Muscle of back (tissue), 11 donors: Measurements from ENCODE around the gene TTC13. TPM values are rescaled to one million over a fixed set of nuclear protein-coding genes. Genes with fewer than 3 reads are reported as not detected.

Experiments
- DNase-seq, 3 donors: peaks; one replicate each; pipeline versions ENCODE4 v3.0.0 to v3.0.0-alpha.2; 2013
- polyA plus RNA-seq, 10 donors: library from polyadenylated mRNA; unstranded; fragments of 120-200 nt; gene quantifications; one replicate each; pipeline ENCODE4 v1.2.1, GENCODE V29; 2013; ENCODE audit not compliant: insufficient read length in 10 of 10

TTC13 gene
- polyA plus RNA-seq, 10 donors, result 11.5 to 24.8 (median 18.8) TPM

DNA sequence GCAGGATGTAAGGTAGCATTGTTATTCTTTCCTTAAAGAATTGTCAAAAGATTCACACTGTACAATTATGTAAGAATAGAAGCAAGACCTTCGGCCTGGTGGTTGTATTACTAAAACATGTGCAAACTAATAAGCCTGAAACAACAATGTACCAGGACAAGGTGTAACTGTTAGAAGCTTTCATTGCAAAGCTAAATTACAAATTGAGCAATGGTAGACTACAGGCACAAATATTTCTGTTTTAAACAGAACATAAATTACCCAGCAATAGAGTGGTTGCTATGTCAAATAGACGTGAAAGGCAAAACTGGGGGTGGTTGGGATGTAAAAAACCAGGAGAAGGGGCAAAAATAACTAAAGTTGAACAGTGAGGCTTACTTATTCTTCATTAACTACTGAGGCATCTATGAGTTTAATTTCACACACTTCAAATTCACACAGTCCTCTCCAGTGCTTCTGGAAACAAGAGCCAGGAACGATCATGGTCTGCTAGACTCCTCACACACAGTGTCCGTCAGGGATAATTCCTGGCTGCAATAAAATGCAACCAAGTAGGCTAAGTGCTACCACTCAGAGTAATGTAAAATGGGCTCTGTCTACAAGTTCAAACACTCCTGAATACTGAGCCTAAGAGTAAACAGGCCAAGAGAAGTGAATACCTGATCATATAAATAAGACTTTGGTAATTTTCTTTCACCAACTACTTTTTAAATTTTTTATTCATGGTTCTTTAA is 71.0 kb downstream of the TTC13 start:
- DNase-seq, result no peak

DNA sequence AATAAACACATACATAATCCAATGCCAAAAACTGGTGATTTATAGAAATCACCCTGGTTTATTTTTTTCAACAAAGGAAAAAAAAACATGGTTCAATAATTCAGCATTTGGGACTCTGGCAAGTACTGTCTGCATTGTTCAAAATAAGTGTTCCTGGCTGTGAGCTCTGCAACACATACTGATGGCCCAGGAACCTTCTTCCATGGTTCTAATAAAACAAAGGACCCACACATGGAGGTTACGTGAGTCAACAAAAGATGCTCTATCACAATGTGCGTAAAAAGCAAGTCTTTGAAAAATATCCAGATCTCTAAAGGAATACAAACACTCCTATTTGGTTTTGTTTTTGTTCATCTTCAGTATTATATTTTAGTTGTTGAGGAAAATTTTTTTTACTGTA is 72.4 kb downstream of the TTC13 start:
- no peak for DNase-seq

DNA sequence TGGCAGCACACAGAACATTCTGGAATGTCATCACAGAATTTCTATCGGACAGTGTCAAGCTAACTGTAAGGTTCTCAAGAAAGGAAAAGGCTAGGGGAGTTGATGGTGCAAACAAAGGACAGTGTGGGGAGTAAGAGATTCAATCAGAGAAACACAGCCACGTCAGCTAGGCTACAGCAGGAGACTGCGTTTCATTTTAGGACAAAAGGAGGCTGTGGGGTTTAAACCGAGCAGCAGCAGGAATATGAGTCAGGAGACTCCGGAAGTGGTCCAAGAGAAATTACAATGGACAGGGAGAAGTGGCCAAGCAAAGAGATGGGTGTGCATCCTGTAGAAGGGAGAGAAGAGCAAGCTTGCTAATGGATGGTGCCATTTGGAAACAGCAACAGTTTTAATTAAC is 72.9 kb downstream of the TTC13 start:
- no peak for DNase-seq

DNA sequence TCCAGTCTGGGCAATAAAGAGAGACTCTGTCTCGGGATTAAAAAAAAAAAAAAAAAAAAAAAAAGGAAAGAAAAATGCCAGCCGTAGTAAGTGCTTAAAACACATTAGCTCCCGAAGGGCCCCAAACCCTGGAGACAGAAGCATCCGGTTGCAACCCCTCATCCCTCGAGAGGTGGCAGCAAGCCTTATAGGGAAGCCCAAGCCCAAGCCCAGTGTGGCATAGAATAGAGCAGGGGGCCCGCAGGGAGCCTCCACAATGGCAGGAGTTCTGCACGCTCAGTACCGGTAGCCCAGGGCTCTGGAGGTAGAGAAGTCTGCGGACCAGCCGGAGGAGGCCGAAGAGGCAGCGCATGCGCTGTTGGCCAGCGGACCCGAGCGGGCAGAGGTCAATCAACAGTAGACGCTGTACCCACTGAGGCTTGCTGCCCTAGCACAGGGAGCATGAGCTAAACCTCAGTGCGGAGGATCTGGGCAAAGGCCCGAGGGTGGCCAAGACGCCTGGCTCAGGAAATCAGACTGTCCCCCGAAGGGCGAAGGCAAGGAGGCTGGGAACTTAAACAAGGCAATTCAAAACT is 76.2 kb downstream of the TTC13 start:
- DNase-seq, result no peak

DNA sequence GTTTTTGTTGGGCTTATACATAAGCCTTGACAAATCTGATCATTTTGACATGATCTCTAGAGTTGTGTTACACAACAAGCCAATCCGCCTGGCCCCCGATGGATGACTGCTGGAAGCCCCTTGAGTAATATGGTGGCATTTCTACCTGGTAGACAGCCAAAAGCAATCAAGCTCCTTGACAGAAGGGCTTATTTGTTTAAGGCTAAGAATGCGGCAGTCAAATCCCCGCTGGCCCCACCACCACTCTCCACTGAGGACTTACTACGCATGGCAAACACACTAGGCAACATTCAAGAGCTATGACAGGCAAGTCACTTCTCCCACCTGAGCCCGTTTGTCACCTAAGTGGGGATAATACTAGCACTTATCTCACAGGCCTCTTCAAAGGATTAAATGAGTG is 77.0 kb downstream of the TTC13 start:
- no peak for DNase-seq

DNA sequence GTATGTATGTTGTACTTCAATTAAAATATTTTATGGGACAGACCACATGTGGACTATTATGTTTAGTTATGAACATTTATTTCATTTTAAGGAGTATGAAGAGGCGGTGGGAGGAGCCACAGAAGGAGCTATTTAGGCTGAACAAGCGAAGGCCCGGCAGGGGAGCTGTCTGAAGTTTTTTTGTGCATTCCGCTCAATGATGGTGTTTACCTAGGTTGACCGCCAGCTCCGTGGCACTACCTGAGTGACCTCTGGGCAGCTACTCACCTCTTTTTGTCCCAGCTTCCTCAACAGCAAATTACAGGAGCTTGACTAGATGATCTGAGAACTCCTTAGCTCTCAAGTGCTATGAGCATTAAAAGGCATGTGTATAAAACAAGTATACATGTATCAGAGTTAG is 77.7 kb downstream of the TTC13 start:
- DNase-seq, result no peak

DNA sequence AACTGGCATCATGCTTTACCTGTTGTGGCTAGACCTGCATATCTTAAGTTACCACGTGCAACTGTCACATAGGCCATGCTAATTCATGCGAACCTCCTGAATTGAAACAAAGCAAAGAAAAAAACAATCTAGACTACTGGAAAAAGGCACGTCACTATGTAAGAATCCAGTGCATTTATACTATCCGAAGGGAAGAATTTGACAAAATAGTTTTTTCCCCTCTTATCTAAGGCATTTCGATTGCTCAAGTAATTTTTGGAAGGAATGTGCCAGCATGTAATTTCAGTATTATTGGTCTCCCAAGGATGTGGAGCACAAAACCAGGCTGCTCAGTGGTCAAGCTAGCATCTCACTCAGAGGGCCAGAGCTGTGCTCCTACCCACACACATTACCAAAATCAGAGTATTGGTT is 78.8 kb downstream of the TTC13 start:
- DNase-seq, result peak in 1 of 3 donors; percentile 14

DNA sequence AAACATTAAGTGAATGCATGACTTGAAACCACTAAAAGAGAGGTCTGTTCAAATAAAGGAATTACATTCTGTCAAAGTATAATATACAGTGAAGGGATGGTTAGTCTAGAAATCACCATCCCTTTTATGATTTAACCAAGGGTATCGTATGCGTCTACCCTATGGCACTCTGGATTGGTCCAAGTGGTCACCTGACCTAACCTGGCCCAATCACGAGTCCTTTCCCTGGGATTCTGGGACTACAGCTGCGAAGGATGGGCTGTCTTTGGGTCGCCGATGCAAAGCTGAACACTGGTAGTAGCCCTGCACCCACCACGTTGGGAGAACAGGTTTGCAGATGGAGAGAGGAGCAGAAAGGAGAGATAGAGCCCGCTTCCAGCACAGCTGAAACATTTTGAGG is 79.9 kb downstream of the TTC13 start:
- no peak for DNase-seq

DNA sequence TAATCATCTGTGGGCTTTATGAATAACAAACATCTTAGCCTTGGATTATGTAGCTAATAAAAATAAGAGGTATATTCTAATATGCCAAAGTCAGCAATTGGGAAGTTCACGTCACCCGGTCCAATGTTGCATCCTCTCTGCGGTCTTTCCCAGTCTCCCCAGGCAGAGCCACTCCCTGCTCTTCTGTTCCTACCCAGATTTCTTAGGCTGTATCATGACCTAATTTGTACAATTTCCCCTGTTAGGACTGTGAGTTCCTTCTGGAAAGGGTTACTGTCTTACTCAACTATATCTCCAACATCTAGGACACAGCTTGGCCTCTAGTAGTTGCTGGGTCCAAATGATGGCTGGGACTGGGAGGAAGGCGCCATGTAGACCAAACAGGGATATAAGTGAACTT is 80.5 kb downstream of the TTC13 start:
- DNase-seq, result no peak

DNA sequence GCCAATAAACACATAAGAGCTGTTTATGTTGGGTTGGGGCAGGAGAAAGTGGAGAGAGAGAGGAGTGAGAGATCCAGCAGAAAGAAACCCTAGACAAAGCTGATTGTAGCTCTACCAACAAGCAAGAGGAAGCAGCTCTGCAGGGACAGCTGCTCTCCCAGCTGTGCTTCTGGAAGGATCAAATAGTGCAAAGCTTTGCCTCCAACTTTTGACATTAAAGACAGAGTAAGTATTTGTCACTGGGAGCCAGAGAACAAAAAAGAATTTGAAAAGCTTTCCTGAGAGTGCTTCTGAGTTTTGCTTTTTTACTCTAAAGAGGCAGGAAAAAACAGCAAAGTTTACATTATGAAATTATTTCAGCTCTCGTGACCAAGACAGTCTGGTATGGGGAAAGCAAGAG is 81.9 kb downstream of the TTC13 start:
- DNase-seq, result peak; percentile 50 to 75 (median 54)

DNA sequence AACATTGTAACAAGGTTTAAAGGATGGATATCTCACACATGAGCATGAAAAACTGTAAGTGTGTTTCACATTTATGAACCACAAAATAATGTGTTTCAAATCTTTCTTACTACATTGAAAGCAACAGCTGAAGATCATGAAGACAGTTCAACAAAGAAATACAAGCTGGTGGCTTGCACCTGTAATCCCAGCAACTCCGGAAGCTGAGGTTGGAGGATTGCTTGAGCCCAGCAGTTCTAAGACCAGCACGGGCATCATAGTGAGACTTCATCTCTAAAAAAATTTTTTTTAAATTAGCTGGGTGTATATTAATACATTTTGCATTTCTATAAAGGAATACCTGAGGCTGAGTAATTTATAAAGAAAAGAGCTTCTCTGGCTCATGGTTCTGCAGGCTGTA is 83.2 kb downstream of the TTC13 start:
- no peak for DNase-seq

DNA sequence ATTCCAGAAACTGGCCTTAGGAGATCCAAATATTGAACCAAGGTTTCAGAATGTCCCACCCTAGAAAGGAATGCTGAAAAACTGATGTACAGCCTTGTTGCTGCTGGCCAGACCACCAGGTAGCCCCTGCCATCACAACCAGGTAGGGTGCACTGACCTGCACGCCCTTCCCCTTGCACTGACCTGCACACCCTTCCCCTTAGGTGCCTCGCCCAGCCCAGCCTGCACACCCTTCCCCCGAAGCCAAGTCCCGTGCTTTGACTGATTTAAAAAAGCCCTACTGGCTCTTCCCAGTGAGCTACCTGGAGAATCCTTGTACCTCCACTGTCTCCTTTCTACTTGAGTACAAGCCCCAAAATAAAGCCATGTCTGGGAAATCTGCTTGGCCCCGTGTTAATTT is 84.0 kb downstream of the TTC13 start:
- no peak for DNase-seq

DNA sequence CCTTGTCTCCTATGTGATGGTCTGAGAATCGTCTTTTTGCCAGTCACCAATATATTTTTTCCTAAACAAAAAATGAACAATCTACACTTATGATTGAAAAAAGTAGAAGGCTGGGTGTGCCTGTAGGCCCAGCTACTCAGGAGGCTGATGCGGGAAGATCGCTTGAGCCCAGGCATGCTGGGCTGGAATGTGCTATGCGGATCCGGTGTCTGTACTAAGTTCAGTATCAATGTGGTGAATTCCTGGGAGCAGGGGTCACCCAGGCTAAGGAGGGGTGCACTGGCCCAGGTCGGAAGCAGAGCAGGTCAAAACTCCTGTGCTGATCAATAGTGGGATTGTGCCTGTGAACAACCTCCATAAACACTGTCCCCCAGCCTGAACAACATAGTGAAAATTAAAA is 84.6 kb downstream of the TTC13 start:
- no peak for DNase-seq

DNA sequence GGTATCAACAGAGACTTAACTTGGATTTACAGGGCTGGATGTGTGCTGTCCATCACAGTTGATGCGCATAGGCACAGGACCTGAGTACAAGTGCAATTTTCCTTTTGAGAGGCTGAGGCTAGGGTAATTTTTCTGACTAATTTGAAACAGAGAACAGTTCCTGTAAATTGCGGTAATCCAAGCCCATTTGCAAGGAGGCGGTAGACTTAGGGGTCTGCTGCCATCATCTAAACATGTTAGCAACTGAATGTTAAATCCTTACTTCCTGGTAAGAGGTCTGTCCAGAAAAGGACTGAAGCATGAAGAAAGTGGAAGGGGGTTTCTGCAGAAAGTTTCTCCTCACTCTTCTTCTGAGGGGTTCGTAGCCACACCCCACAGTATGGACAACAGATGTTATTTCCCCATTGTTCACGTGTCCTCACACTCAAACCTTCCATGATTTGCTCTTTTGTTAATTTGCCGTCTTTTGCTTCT is 86.6 kb downstream of the TTC13 start:
- peak in 2 of 3 donors; percentile 13 to 26 for DNase-seq

DNA sequence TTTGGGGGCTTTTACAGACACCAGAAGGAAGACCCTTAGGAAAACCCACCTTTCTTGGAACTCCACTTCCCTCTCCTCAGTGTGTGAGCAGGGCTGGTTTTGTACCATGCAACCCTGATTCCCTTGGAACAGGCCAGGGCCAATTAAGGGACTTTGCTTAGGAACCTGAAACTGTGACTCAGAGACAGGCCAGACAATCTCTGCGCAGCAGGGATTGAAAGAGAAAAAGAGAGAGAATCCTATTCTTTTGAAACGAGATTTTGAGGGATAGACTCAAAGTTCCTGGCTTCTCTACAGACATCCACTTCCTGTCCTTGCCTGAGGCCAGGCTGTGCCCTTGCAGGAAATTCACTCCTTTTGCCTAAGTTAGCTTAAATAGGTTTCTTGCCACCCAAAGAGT is 87.2 kb downstream of the TTC13 start:
- no peak for DNase-seq

DNA sequence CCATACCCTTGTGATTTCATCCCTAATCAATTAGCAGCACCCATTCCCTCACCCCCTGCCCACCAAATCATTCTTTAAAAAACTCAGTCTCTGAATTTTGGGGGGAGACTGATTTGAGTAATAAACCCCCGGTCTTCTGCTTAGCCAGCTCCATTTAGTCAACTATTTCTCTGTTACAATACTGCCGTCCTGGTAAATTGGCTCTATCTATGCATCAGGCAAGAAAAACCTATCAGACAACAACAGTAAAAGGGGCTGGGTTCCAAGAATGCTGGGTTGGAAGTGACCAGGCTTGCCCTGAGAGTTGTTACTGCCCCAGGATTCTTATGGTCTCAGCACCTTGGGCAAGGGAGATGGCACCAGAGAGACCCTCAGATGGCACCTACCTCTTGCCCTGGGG is 94.0 kb downstream of the TTC13 start:
- no peak for DNase-seq

DNA sequence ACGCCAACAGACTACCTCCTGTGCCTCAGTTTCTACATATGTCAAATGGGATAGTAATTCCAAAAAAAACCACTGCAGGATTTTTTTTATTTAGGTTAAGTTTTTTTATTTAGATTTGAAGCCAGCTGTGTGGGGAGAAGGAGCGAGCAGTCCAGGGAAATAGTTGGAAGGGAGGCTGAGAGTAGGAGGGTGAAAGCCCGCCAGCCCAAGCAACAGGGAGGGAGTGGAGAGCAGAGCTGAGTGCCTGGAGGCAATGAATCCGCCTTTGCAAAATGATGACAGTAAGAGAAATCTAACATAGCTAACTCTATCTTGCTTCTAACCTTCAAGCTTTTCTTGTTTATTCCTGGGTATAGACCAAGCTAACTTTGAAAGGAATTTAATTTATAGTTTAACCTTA is 94.7 kb downstream of the TTC13 start:
- DNase-seq, result peak in 2 of 3 donors; percentile 58 to 77

DNA sequence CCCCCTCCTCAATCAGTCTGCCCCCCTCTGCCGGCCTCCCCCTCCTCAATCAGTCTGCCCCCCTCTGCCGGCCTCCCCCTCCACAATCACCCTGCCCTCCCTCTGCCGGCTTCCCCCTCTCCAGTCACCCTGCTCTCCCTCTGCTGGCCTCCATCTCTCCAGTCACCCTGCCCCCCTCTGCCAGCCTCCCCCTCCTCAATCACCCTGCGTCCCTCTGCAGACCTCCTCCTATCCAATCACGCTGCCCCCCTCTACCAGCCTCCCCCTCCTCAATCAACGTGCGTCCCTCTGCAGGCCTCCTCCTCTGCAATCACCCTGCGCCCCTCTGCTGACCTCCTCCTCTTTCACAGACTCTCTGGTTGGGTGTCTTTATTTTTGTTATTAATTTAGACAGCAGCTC is 98.9 kb downstream of the TTC13 start:
- no peak for DNase-seq

DNA sequence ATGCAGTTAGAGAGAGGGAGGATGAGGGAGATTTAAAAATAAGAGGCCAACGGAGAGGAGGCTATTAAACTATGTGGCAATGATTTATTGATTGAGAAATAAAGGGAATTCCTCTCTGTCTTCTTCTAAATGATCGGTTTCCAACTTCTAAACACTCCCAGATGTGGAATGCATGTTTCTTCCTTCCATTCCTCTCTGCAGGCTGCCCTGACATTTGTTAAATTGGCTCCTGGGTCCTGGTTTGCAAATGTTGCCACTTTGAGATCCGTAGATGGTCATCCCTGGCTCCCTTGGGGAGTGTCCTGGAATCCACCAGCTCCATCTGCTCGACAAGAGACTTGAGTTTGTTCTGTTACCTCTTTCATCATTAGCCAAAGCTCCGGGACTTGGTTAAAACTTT is 100.1 kb downstream of the TTC13 start:
- DNase-seq, result peak; percentile 48 to 92 (median 86)

DNA sequence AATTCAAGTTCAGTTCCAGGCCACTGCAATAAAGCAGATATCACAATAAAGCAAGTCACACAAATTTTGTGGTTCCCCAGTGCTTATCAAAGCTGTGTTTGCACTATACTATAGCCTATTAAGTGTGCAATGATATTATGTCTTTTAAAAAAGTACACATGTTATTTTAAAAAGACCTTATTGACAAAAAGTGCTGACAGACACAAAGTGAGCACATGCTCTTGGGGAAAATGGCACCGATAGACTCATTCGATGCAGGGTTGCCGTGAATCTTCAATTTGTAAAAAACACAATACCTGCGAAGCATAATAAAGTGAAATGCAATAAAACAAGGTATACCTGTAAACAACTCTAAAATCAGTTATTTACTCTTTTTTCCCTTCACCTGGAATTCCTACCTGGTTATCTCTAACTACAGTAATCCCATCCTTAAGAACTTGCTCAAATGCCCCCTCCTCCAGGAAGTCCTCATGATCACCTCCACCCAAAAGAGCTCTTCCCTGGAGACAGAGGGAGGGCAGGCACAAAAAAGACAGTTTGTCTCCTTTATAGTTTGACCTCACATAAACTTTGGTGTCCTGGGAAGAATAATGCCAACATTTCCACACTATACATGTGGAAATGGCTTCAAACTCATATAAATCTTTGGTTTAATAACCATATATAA is 100.6 kb downstream of the TTC13 start:
- no peak for DNase-seq

DNA sequence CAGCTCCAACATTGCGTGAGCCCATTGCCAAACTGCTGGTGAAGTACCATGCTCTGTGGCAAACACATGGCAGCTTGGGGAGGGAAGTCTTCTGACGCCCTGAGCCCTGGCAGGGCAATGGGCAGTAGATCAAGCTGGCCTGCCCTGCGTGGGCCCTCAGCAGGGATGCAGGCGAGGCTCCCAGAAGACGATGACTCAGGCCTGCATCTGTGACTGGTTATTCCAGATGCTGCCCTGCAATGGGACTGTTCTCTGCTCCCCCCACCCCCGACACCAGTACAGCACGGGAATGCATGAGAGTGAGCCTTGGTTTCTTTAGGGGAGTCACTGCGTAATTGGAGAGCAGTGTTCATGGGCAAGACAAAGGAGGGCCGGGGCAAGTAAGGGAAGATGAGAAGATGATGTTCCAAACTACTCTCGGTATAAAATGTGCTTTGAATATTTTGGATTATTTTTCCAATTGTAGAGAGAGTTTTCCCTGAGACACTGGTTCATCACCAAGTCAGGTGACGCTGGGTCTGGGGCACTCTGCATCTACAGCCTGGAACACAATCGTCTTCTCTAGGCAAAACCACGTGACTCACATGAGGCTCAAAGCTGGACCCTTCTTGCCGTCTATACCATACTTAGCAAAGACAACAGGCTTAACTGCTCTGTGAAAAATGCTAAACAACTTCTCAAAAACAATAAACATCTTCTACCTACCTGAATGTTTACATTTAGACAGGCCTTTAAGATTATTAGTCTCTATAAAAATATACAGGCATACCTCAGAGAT is 101.3 kb downstream of the TTC13 start:
- DNase-seq, result no peak

DNA sequence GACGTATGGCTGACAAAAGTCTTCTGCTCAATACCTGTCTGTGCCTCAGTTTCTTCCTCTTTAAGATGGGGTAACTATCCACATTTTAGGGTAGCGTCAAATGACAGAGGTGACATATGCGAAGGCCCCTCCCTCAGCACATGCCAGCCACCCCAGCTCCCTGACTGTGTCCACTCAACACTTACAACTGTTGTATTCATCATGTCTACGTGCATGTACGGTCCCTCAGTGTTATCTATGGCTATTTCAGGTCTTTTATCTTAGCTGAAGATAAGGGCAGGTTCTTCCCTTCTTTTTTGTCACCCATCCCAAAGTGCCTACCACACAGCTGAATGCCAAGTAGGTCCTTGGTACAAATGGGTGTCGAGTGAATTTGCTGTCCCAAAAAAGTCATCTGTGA is 102.0 kb downstream of the TTC13 start:
- DNase-seq, result no peak
